Hematopoietic multipotent progenitor cell treated with erythropoietin and hydrocortisone succinate and interleukin-3 and kit ligand, for 6 days (in vitro differentiated cells): ENCODE measurements around the gene CPSF4L.

Source experiments
- DNase-seq: peaks from one replicate; pipeline ENCODE4 v3.0.0-alpha.2; 2015

The CPSF4L gene

GRCh38 chr17:73199751-73200317 lies 61.8 kb downstream of the CPSF4L start:
- no peak for DNase-seq

- DNase-seq = no peak
These were observed 62.8 kb downstream of the CPSF4L start for GRCh38 chr17:73198930-73199260.
